HFFc6 (cell line): ENCODE results near the gene HSD17B13. TPM values are rescaled to one million over a fixed set of nuclear protein-coding genes. Genes with fewer than 3 reads are reported as not detected.
"Not testable (repeated sequence)": the region's sequence is repeated elsewhere in the genome, so short reads cannot be mapped to it uniquely, and the experiment has no call there.

ENCODE experiments used
- DNase-seq: peaks from one replicate; pipeline ENCODE4 v3.0.0-alpha.2; 2018
- H3K27ac Mint-ChIP-seq: 2 replicates; pipeline ENCODE4 v1.8.0; 2020; ENCODE audit warnings: mild to moderate bottlenecking, mixed read lengths
- H3K27me3 Mint-ChIP-seq: 2 replicates; pipeline ENCODE4 v1.8.0; 2021; ENCODE audit warnings: mild to moderate bottlenecking, moderate library complexity, mixed read lengths; ENCODE audit not compliant: insufficient read depth
- H3K36me3 Mint-ChIP-seq: 2 replicates; pipeline ENCODE4 v1.8.0; 2021; ENCODE audit warnings: low read depth, mixed read lengths
- H3K4me1 Mint-ChIP-seq: 2 replicates; pipeline ENCODE4 v1.8.0; 2020; ENCODE audit warnings: low read depth, mixed read lengths
- H3K4me3 Mint-ChIP-seq: 2 replicates; pipeline ENCODE4 v1.8.0; 2020; ENCODE audit warnings: mild to moderate bottlenecking, moderate library complexity, mixed read lengths
- H3K9me3 Mint-ChIP-seq: 2 replicates; pipeline ENCODE4 v1.8.0; 2020; ENCODE audit warnings: mild to moderate bottlenecking, mixed read lengths
- CTCF ChIP-seq: fragments of 200-600 bp; sonication (generic); IDR thresholded peaks from 2 replicates; pipeline ENCODE4 v1.5.0; 2021; ENCODE audit warnings: antibody characterized with exemption, mild to moderate bottlenecking
- total RNA-seq, 6 experiments: library from RNA; stranded (reverse); fragmentation: NEBNext Ultra II Directional; extraction: Animal tissue kit (Norgen Biotek cat#: 25700); gene quantifications; 2 replicates in 1 of 6; 3 replicates in 5 of 6; pipeline ENCODE4 v1.2.3, GENCODE V29; 2021

The HSD17B13 gene
- total RNA-seq, 6 experiments from 2014 or later: not detected

DNA sequence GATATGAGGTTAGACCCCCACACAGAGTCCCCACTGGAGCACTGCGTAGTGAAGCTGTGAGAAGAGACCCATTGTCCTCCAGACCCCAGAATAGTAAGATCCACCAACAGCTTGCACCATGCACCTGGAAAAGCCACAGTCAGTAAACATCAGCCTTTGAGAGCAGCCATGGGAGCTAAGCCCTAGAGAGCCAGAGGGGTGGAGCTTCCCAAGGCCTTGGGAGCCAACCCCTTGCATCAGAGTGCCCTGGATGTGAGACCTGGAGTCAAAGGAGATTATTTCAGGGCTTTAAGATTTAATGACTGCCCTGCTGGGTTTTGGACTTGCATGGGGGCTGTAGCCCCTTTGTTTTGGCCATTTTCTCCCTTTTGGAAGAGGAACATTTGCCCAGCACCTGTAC is 35.7 kb downstream of the HSD17B13 start:
- Mint-ChIP-seq H3K27me3 (peaks cover 1% of the 10 kb centered on the region; the same call in 1 of the 2 replicates), H3K36me3 (peaks cover 5% of the 10 kb centered on the region; the same call in 1 of the 2 replicates), H3K27ac (no peak overlapping the region), H3K4me3 (no peak overlapping the region), H3K9me3 (peaks cover 11% of the 10 kb centered on the region), H3K4me1 (no peaks in the 10 kb centered on the region)
- no peak for DNase-seq
- no peak for TF ChIP-seq CTCF

GRCh38 chr4:87284268-87284667 is 38.4 kb downstream of the HSD17B13 start:
- H3K27me3 Mint-ChIP-seq: not testable (repeated sequence)

GRCh38 chr4:87283151-87283550 is 39.5 kb downstream of the HSD17B13 start:
- peaks cover 5% of the 10 kb centered on the region; the same call in 1 of the 2 replicates for H3K36me3 Mint-ChIP-seq
- no peak overlapping the region for H3K4me3 Mint-ChIP-seq
- DNase-seq: no peak
- H3K4me1 Mint-ChIP-seq: no peaks in the 10 kb centered on the region
- H3K27ac Mint-ChIP-seq: no peak overlapping the region
- H3K27me3 Mint-ChIP-seq: peaks cover 4% of the 10 kb centered on the region; the same call in 1 of the 2 replicates
- peaks cover 11% of the 10 kb centered on the region for H3K9me3 Mint-ChIP-seq
- no peak for TF ChIP-seq CTCF

More at GRCh38 chr4:87284268-87284667, 38.4 kb downstream of the HSD17B13 start:
- peaks cover 11% of the 10 kb centered on the region for H3K9me3 Mint-ChIP-seq
- not testable (repeated sequence) for DNase-seq, H3K27ac Mint-ChIP-seq, H3K4me1 Mint-ChIP-seq, H3K36me3 Mint-ChIP-seq, H3K4me3 Mint-ChIP-seq

- H3K27me3 Mint-ChIP-seq: peaks cover 7% of the 10 kb centered on the region; the same call in 1 of the 2 replicates
- H3K4me3 Mint-ChIP-seq: no peak overlapping the region
- no peaks in the 10 kb centered on the region for H3K4me1 Mint-ChIP-seq
- DNase-seq: no peak
- peaks cover 5% of the 10 kb centered on the region; the same call in 1 of the 2 replicates for H3K36me3 Mint-ChIP-seq
- peaks cover 11% of the 10 kb centered on the region for H3K9me3 Mint-ChIP-seq
- H3K27ac Mint-ChIP-seq: no peak overlapping the region
- no peak for TF ChIP-seq CTCF
These were observed 41.1 kb downstream of the HSD17B13 start for GRCh38 chr4:87281603-87282002.

DNA sequence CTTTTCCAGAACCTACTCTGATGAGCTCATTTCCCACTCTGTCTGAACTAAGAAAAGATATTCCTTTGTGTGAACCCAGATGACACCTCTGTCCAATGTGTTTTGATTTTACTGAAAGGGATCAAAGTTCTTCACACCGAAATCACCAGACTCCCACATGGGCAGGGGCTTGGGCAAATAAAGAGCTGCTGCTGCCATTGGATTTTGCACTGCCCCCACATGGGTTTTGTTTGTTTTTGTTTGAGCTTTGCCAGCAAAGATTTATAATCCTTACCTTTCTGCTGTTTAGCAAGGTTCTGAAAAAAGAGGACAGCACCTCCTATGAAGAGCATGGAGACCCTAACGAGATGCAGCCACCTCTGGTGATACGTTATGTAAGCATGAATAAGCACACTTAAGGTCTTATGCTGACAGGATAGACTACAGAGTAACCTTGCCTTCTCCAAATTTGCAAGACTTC is 44.3 kb downstream of the HSD17B13 start:
- peaks cover 7% of the 10 kb centered on the region for H3K27me3 Mint-ChIP-seq
- no peak overlapping the region for H3K27ac Mint-ChIP-seq
- H3K4me1 Mint-ChIP-seq: no peaks in the 10 kb centered on the region
- no peak for DNase-seq
- no peak for TF ChIP-seq CTCF
- no peaks in the 10 kb centered on the region for H3K9me3 Mint-ChIP-seq
- H3K4me3 Mint-ChIP-seq: no peak overlapping the region
- no peaks in the 10 kb centered on the region for H3K36me3 Mint-ChIP-seq

DNA sequence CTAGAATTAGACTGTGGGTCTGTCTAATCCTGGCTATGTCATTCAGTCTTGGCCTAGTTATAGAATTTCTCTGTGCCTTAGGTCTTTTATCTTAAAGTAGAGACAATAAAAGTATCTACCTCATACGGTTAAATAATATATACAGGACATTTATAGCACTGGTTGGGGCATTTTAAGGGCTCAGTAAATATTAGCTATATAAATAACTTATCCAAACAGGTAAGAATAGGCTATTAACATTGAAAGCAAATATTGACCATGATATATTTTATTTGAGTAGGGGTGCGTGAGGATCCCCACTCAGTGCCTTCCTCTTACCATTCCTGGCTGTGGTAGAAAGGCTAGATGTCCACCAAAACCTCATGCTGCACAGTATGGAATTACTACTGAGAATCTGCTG is 47.4 kb downstream of the HSD17B13 start:
- Mint-ChIP-seq H3K36me3 (no peaks in the 10 kb centered on the region), H3K4me1 (no peaks in the 10 kb centered on the region), H3K4me3 (no peak overlapping the region), H3K27me3 (peaks cover 10% of the 10 kb centered on the region), H3K27ac (no peak overlapping the region), H3K9me3 (no peaks in the 10 kb centered on the region)
- TF ChIP-seq CTCF: no peak
- DNase-seq: no peak
